ENCODE measurements around the gene EGFLAM. TPM values are rescaled to one million over a fixed set of nuclear protein-coding genes. Genes with fewer than 3 reads are reported as not detected.

EGFLAM gene
- total and polyA plus RNA-seq, 10 of the 15 experiments (the other 5 are each of a cell fraction or from before 2014, with no cell fraction given): 0.37 TPM; not detected in 9

DNA sequence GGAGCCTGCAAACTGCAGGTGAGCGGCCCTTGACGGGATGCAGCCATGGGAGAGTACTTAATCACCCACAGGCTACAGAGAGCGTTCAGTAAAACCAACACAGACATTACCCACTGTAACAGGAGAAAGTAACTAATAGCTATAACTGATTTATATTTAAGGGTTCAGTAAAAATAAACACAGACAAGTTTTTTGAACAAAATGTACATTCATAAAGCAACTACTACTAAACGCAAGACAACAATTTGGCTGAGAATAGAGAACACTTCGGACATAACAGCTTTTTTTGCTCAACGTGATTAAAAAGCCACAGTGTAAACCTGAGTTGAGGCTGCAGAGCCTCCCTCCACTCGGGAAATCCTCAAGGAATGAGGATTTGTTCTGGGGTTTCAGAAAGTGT, 236.4 kb downstream of the EGFLAM start:
- no peaks in the 10 kb centered on the region for H3K36me3 ChIP-seq (ENCODE audit: control insufficient read depth in 2 of 2, insufficient read depth in 2 of 2, low read length in 1 of 2)
- ATAC-seq (no peak), FAIRE-seq (no peak), DNase-seq (ENCODE audit: low read depth, low spot score) (no peak)
- no peak overlapping the region for H3K9ac ChIP-seq (ENCODE audit: control insufficient read depth, insufficient read depth, low read length)
- TF ChIP-seq, protein P1, sequence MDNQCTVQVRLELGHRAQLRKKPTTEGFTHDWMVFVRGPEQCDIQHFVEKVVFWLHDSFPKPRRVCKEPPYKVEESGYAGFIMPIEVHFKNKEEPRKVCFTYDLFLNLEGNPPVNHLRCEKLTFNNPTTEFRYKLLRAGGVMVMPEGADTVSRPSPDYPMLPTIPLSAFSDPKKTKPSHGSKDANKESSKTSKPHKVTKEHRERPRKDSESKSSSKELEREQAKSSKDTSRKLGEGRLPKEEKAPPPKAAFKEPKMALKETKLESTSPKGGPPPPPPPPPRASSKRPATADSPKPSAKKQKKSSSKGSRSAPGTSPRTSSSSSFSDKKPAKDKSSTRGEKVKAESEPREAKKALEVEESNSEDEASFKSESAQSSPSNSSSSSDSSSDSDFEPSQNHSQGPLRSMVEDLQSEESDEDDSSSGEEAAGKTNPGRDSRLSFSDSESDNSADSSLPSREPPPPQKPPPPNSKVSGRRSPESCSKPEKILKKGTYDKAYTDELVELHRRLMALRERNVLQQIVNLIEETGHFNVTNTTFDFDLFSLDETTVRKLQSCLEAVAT (IDR thresholded peaks at IDR 0.05): no peak
- no peak for TF ChIP-seq JUNB (IDR thresholded peaks at IDR 0.05)
- TF ChIP-seq, protein P2, sequence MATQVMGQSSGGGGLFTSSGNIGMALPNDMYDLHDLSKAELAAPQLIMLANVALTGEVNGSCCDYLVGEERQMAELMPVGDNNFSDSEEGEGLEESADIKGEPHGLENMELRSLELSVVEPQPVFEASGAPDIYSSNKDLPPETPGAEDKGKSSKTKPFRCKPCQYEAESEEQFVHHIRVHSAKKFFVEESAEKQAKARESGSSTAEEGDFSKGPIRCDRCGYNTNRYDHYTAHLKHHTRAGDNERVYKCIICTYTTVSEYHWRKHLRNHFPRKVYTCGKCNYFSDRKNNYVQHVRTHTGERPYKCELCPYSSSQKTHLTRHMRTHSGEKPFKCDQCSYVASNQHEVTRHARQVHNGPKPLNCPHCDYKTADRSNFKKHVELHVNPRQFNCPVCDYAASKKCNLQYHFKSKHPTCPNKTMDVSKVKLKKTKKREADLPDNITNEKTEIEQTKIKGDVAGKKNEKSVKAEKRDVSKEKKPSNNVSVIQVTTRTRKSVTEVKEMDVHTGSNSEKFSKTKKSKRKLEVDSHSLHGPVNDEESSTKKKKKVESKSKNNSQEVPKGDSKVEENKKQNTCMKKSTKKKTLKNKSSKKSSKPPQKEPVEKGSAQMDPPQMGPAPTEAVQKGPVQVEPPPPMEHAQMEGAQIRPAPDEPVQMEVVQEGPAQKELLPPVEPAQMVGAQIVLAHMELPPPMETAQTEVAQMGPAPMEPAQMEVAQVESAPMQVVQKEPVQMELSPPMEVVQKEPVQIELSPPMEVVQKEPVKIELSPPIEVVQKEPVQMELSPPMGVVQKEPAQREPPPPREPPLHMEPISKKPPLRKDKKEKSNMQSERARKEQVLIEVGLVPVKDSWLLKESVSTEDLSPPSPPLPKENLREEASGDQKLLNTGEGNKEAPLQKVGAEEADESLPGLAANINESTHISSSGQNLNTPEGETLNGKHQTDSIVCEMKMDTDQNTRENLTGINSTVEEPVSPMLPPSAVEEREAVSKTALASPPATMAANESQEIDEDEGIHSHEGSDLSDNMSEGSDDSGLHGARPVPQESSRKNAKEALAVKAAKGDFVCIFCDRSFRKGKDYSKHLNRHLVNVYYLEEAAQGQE (IDR thresholded peaks at IDR 0.05; ENCODE audit: low read depth, low read length): no peak
- TF ChIP-seq SPI1 (IDR thresholded peaks at IDR 0.05; ENCODE audit: borderline replicate concordance, insufficient read depth, low read depth, low read length): no peak
- TF ChIP-seq CHD4 (IDR thresholded peaks at IDR 0.05): no peak
- no peak for TF ChIP-seq ASH2L (IDR thresholded peaks at IDR 0.05; ENCODE audit: borderline replicate concordance, low read depth)
- TF ChIP-seq EED (IDR thresholded peaks at IDR 0.05; ENCODE audit: low read depth): no peak
- TF ChIP-seq TCF7 (IDR thresholded peaks at IDR 0.05; ENCODE audit: borderline replicate concordance): no peak
- no peak for TF ChIP-seq PAX5 (IDR thresholded peaks at IDR 0.05; ENCODE audit: borderline replicate concordance, low read depth, low read length)
- no peak for TF ChIP-seq FOXM1 (IDR thresholded peaks at IDR 0.05; ENCODE audit: low read depth, low read length)
- no peak for TF ChIP-seq KLF5 (IDR thresholded peaks at IDR 0.05; ENCODE audit: partially characterized antibody)
- no peaks in the 10 kb centered on the region for H3K79me2 ChIP-seq (ENCODE audit: control insufficient read depth, insufficient read depth, low read length)
- H3K4me3 ChIP-seq: no peak overlapping the region
- H3K4me2 ChIP-seq (ENCODE audit: control insufficient read depth, insufficient read depth): no peak overlapping the region
- intact Hi-C loops (cut with micrococcal nuclease; ENCODE audit: unreplicated experiment): no loop called here
- no peak overlapping the region for H3K27ac ChIP-seq (ENCODE audit: control insufficient read depth, insufficient read depth)
- in situ Hi-C loops (cut with MboI): no loop called here
- WGBS (ENCODE audit: insufficient coverage, insufficient replicate concordance, low lambda C conversion rate, missing lambda C conversion rate): 36% methylated on average over 7 of the region's 7 CpGs
- BruUV-seq (replicated peaks): no TSS peak
- no peaks in the 10 kb centered on the region for H3K4me1 ChIP-seq (ENCODE audit: control insufficient read depth, insufficient read depth, low read length)
- no peaks in the 10 kb centered on the region; a peak in 1 of 4 replicates for H3K27me3 ChIP-seq (replicated peaks in 1 of 2; ENCODE audit: control insufficient read depth in 2 of 2, insufficient read depth in 2 of 2, low read length in 1 of 2)
- SMC1A ChIA-PET (ENCODE audit: uncharacterized antibody, unreplicated experiment): no interaction called here
- H2AFZ ChIP-seq (ENCODE audit: control insufficient read depth, low read depth, low read length): no peak overlapping the region
- RAD21 ChIA-PET (ENCODE audit: unreplicated experiment): no interaction called here
- POLR2A ChIA-PET: no interaction called here
- H4K20me1 ChIP-seq (ENCODE audit: control insufficient read depth, insufficient read depth): no peaks in the 10 kb centered on the region
- CTCF ChIA-PET: interaction anchor here (1.2 kb wide), 1 partner anchor 24 kb away, joined by 4 read pairs; no protein-coding TSS in a partner anchor
- H3K9me3 ChIP-seq (replicated peaks; ENCODE audit: control insufficient read depth, insufficient read depth, low read length): no peaks in the 10 kb centered on the region

Data from GM12878 (cell line).